Activated CD8-positive, alpha-beta T cell treated with anti-CD3 and anti-CD28 coated beads for 36 hours (primary cell): ENCODE measurements around the gene KIF7. TPM values are rescaled to one million over a fixed set of nuclear protein-coding genes. Genes with fewer than 3 reads are reported as not detected.

Experiments
- ATAC-seq: fragments of 200-7000 bp; cut with Tn5 transposase; one replicate; pipeline ENCODE4 v1.10.0; 2021; ENCODE audit warnings: mild to moderate bottlenecking, moderate library complexity
- CTCF ChIA-PET: fragments of 350-600 bp; sonication (Branson Sonifier 250); formaldehyde crosslinking; loops from one replicate; lab custom pipeline; 2021; ENCODE audit warnings: antibody characterized with exemption; lab: Charles Lee
- POLR2A ChIA-PET: fragments of 350-600 bp; sonication (Branson Sonifier 250); formaldehyde crosslinking; loops from one replicate; lab custom pipeline; 2021; ENCODE audit warnings: antibody characterized with exemption; lab: Charles Lee
- DNase-seq: peaks from one replicate; pipeline ENCODE4 v3.0.0-alpha.2; 2020
- H3K27ac Mint-ChIP-seq: one replicate; pipeline ENCODE4 v1.8.0; 2021; ENCODE audit warnings: mild to moderate bottlenecking, mixed read lengths
- H3K27me3 Mint-ChIP-seq: one replicate; pipeline ENCODE4 v1.8.0; 2021; ENCODE audit warnings: mixed read lengths
- H3K36me3 Mint-ChIP-seq: one replicate; pipeline ENCODE4 v1.8.0; 2021; ENCODE audit warnings: low read depth, mixed read lengths
- H3K4me1 Mint-ChIP-seq: one replicate; pipeline ENCODE4 v1.8.0; 2021; ENCODE audit warnings: low read depth, mixed read lengths
- H3K4me3 Mint-ChIP-seq: one replicate; pipeline ENCODE4 v1.8.0; 2021; ENCODE audit warnings: mild to moderate bottlenecking, moderate library complexity, mixed read lengths
- H3K9me3 Mint-ChIP-seq: one replicate; pipeline ENCODE4 v1.8.0; 2021; ENCODE audit warnings: mixed read lengths
- intact Hi-C: fragments of 100-400 bp; cut with micrococcal nuclease; formaldehyde crosslinking; loops from one replicate; pipeline ENCODE4 v1.10.0; 2022
- total RNA-seq, 2 experiments: library from RNA; stranded (reverse); gene quantifications; one replicate each; pipeline ENCODE4 v1.2.3, GENCODE V29; 2021
- TF ChIP-seq, protein P1 (sequence below): fragments of 200-600 bp; IDR thresholded peaks from one replicate; pipeline ENCODE4 v1.8.0; 2022; ENCODE audit warnings: antibody characterized with exemption, mild to moderate bottlenecking

The KIF7 gene
- total RNA-seq, 2 experiments from 2014 or later = 2.7 to 3.7 TPM

DNA sequence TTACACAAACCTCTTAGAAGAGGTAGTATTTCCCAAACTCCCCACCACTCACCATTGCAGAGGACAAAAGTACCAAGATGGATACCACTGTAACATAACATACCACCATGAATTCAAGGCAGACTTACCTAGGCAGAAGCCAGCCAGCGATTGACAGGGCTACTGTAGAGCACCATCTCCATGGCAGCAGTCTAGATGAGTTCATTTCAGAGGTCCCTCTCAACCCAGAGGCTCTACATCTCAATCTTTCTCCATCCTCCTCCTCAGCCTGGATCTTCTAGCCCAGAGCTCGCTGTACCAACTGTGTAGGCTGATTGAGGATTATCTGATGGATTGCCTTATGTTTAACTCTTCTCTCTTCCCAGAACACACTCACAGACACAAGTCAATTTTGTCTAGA is 25.9 kb upstream of the KIF7 start:
- POLR2A ChIA-PET = no interaction called here
- intact Hi-C loops = no loop called here
- TF ChIP-seq, protein P1, sequence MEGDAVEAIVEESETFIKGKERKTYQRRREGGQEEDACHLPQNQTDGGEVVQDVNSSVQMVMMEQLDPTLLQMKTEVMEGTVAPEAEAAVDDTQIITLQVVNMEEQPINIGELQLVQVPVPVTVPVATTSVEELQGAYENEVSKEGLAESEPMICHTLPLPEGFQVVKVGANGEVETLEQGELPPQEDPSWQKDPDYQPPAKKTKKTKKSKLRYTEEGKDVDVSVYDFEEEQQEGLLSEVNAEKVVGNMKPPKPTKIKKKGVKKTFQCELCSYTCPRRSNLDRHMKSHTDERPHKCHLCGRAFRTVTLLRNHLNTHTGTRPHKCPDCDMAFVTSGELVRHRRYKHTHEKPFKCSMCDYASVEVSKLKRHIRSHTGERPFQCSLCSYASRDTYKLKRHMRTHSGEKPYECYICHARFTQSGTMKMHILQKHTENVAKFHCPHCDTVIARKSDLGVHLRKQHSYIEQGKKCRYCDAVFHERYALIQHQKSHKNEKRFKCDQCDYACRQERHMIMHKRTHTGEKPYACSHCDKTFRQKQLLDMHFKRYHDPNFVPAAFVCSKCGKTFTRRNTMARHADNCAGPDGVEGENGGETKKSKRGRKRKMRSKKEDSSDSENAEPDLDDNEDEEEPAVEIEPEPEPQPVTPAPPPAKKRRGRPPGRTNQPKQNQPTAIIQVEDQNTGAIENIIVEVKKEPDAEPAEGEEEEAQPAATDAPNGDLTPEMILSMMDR = no peak
- ATAC-seq (no peak), DNase-seq (no peak)
- Mint-ChIP-seq H3K9me3 (no peaks in the 10 kb centered on the region), H3K4me3 (no peak overlapping the region), H3K27ac (no peak overlapping the region), H3K27me3 (no peaks in the 10 kb centered on the region), H3K4me1 (no peaks in the 10 kb centered on the region), H3K36me3 (peaks cover 7% of the 10 kb centered on the region)
- CTCF ChIA-PET = no interaction called here

DNA sequence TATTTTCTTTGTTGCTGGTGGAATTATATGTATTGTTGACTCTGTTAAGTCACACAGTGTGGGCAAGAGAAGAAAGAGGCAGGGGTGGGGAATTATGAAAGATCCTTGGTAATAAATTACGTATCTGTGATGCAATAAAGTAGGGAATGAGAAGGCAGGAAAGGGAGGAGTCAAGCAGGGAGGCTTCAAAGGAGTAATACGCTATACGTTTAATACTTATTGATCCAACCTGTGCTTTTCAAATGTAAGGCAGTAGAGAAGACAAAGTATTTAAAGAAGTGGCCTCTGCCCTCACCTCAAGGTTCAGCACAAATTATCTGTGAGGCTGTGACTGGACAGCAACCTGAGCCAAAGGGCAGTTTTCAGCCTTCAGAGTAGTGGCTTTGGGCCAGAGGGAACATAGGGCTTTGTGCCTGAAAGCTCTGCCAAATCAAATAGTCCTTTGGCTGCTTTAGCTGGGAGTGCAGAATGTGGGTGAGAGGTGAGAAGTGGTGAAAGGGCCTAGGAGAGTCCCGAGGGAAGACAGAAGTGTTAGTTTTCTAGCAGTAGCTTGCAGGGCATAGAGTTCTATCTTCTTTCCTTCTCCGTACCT is 25.1 kb upstream of the KIF7 start:
- CTCF ChIA-PET = no interaction called here
- no peak overlapping the region for H3K4me3 Mint-ChIP-seq
- intact Hi-C loops = no loop called here

DNA sequence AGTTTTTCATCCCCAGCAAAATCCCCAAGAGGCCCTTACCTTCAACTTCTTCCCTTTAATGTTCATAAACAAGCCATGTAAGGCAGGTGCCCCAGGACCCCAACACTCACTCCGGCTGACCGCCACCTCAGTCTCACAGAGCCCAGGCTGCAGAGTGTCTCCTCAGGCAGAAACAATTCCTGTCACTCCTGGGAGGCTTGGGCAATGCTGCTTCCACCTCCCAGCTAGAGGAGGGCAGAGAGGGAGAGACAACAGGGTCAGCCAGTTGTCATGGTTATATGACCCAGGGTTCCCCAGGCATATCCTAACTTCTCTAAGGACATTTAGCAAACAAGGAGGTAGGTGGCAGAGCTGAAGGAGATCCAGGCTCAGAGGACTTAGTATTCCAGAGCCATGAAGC is 23.9 kb upstream of the KIF7 start, which contains the start of gene PLIN1:
PLIN1 (minus strand) TSS at position 156 of the 400 bp plus-strand sequence. CDS start 1,878 bp downstream, outside the sequence.
- CTCF ChIA-PET = interaction anchor here (0.6 kb wide), 1 partner anchor 26 kb away, joined by 3 read pairs; no protein-coding TSS in a partner anchor

More for the DNA sequence above, 25.1 kb upstream of the KIF7 start:
- no peak overlapping the region for H3K27ac Mint-ChIP-seq
- TF ChIP-seq, protein P1 = no peak
- DNase-seq (no peak), ATAC-seq (no peak)
- no peaks in the 10 kb centered on the region for H3K27me3 Mint-ChIP-seq
- POLR2A ChIA-PET = no interaction called here
- H3K4me1 Mint-ChIP-seq = no peaks in the 10 kb centered on the region
- no peaks in the 10 kb centered on the region for H3K9me3 Mint-ChIP-seq
- peaks cover 4% of the 10 kb centered on the region for H3K36me3 Mint-ChIP-seq

DNA sequence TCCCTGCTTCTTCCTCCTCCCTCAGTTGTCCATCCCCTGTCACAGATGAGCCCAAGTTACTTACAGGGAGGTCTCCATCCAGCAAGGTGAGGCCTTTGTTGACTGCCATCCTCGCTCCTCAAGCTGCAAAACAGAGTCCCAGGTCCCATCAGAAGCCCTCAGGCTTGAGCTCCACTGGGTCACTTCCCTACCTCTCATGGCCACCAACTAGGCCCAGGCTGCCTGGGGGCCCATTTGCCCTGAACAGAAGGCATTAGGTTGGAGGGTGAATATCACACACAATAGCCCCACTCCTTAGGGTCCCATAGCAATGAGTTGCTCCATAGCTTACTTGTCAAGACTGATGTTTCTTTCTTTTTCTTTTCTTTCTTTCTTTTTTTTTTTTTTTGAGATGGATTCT is 22.1 kb upstream of the KIF7 start:
- TF ChIP-seq, protein P1 = no peak
- Mint-ChIP-seq H3K4me1 (no peaks in the 10 kb centered on the region), H3K9me3 (no peaks in the 10 kb centered on the region), H3K27ac (no peak overlapping the region), H3K27me3 (no peaks in the 10 kb centered on the region), H3K36me3 (peaks cover 2% of the 10 kb centered on the region), H3K4me3 (no peak overlapping the region)
- DNase-seq (no peak), ATAC-seq (no peak)
- intact Hi-C loops = no loop called here
- ChIA-PET CTCF (no interaction called here), POLR2A (no interaction called here)

More for the DNA sequence above, 23.9 kb upstream of the KIF7 start, which contains the start of gene PLIN1:
- ATAC-seq = no peak
- DNase-seq = no peak
- H3K27ac Mint-ChIP-seq = no peak within 1 kb of the TSS
- TF ChIP-seq, protein P1 = no peak
- peaks cover 4% of the 10 kb centered on the region for H3K36me3 Mint-ChIP-seq
- H3K4me3 Mint-ChIP-seq = no peak within 1 kb of the TSS
- H3K4me1 Mint-ChIP-seq = no peaks in the 10 kb centered on the region
- H3K9me3 Mint-ChIP-seq = no peaks in the 10 kb centered on the region
- no peaks in the 10 kb centered on the region for H3K27me3 Mint-ChIP-seq
- POLR2A ChIA-PET = no interaction called here
- intact Hi-C loops = no loop called here

DNA sequence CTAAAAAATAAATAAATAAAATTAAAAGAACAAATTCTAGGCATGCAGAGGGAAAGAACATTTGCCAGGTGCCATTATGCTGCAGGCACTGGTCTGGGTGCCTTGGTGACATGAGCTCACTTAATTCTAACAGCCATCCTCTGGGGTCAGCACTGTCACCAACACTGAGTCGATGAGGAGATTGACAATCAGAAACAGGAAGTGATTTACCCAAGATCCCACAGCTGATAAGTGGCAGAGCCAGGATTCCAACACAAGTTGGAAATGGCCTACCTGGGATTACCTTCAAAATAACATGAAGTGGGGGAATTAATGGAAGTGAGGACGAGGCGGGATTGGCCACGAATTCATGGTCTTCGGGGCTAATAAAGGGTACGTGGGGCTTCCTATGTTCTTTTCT is 20.3 kb upstream of the KIF7 start:
- no peak overlapping the region for H3K27ac Mint-ChIP-seq
- ATAC-seq (no peak), DNase-seq (no peak)
- H3K27me3 Mint-ChIP-seq = no peaks in the 10 kb centered on the region
- intact Hi-C loops = no loop called here
- peaks cover 3% of the 10 kb centered on the region for H3K4me1 Mint-ChIP-seq
- POLR2A ChIA-PET = no interaction called here
- TF ChIP-seq, protein P1 = no peak
- no peaks in the 10 kb centered on the region for H3K36me3 Mint-ChIP-seq
- CTCF ChIA-PET = interaction anchor here (1.2 kb wide), 1 partner anchor 10 kb away, joined by 3 read pairs; no protein-coding TSS in a partner anchor
- no peaks in the 10 kb centered on the region for H3K9me3 Mint-ChIP-seq
- H3K4me3 Mint-ChIP-seq = no peak overlapping the region
